Central memory CD8-positive, alpha-beta T cell (primary cell): ENCODE results near the gene LRRC70.
"Not testable (repeated sequence)": the region's sequence is repeated elsewhere in the genome, so short reads cannot be mapped to it uniquely, and the experiment has no call there.

ENCODE experiments used
- ATAC-seq: fragments of 150-1000 bp; cut with Tn5 transposase; replicated peaks from 2 replicates; pipeline ENCODE4 v1.10.0; 2022; ENCODE audit warnings: mild to moderate bottlenecking, moderate FRiP score, moderate number of reproducible peaks; ENCODE audit not compliant: poor library complexity, severe bottlenecking; ENCODE audit errors: extremely low read depth
- DNase-seq, 2 donors: peaks; one replicate each; pipeline ENCODE4 v3.0.0; 2021; ENCODE audit warnings: low spot score in 2 of 2
- H3K27ac Mint-ChIP-seq: one replicate; pipeline ENCODE4 v1.8.0; 2022; ENCODE audit warnings: low read depth, mild to moderate bottlenecking, moderate library complexity, mixed read lengths
- H3K27me3 Mint-ChIP-seq: one replicate; pipeline ENCODE4 v1.8.0; 2022; ENCODE audit warnings: mixed read lengths
- H3K36me3 Mint-ChIP-seq: one replicate; pipeline ENCODE4 v1.8.0; 2022; ENCODE audit warnings: mild to moderate bottlenecking, moderate library complexity, mixed read lengths; ENCODE audit not compliant: insufficient read depth
- H3K4me1 Mint-ChIP-seq: one replicate; pipeline ENCODE4 v1.8.0; 2022; ENCODE audit warnings: mixed read lengths
- H3K4me3 Mint-ChIP-seq: one replicate; pipeline ENCODE4 v1.8.0; 2022; ENCODE audit warnings: mild to moderate bottlenecking, moderate library complexity, mixed read lengths
- H3K9me3 Mint-ChIP-seq: one replicate; pipeline ENCODE4 v1.8.0; 2022; ENCODE audit warnings: mixed read lengths

Gene LRRC70

GRCh38 chr5:62620761-62621160 lies 42.1 kb downstream of the LRRC70 start:
- peaks cover 2% of the 10 kb centered on the region for H3K36me3 Mint-ChIP-seq
- H3K27ac Mint-ChIP-seq, result no peak overlapping the region
- ATAC-seq, result no peak
- DNase-seq, result no peak
- H3K4me3 Mint-ChIP-seq, result no peak overlapping the region
- no peaks in the 10 kb centered on the region for H3K4me1 Mint-ChIP-seq
- no peaks in the 10 kb centered on the region for H3K27me3 Mint-ChIP-seq
- H3K9me3 Mint-ChIP-seq, result no peaks in the 10 kb centered on the region

- H3K4me1 Mint-ChIP-seq, result no peaks in the 10 kb centered on the region
These were observed 42.7 kb downstream of the LRRC70 start for GRCh38 chr5:62621280-62621679.

GRCh38 chr5:62623271-62623670 lies 44.7 kb downstream of the LRRC70 start:
- peaks cover 5% of the 10 kb centered on the region for H3K36me3 Mint-ChIP-seq
- no peak overlapping the region for H3K27ac Mint-ChIP-seq
- DNase-seq (no peak), ATAC-seq (no peak)
- H3K4me1 Mint-ChIP-seq, result no peaks in the 10 kb centered on the region
- no peaks in the 10 kb centered on the region for H3K27me3 Mint-ChIP-seq
- no peaks in the 10 kb centered on the region for H3K9me3 Mint-ChIP-seq
- H3K4me3 Mint-ChIP-seq, result no peak overlapping the region

More at GRCh38 chr5:62621280-62621679, 42.7 kb downstream of the LRRC70 start:
- ATAC-seq, result no peak
- DNase-seq, result no peak
- H3K27me3 Mint-ChIP-seq, result no peaks in the 10 kb centered on the region
- no peaks in the 10 kb centered on the region for H3K9me3 Mint-ChIP-seq
- H3K4me3 Mint-ChIP-seq, result no peak overlapping the region
- H3K36me3 Mint-ChIP-seq, result peaks cover 4% of the 10 kb centered on the region
- no peak overlapping the region for H3K27ac Mint-ChIP-seq

GRCh38 chr5:62624436-62624835 lies 45.8 kb downstream of the LRRC70 start:
- H3K9me3 Mint-ChIP-seq, ATAC-seq, DNase-seq, H3K4me1 Mint-ChIP-seq, H3K27me3 Mint-ChIP-seq, H3K27ac Mint-ChIP-seq, H3K4me3 Mint-ChIP-seq, H3K36me3 Mint-ChIP-seq: not testable (repeated sequence)

GRCh38 chr5:62626534-62626933 lies 47.9 kb downstream of the LRRC70 start:
- Mint-ChIP-seq H3K4me1 (no peaks in the 10 kb centered on the region), H3K27me3 (no peaks in the 10 kb centered on the region), H3K27ac (no peak overlapping the region), H3K36me3 (peaks cover 4% of the 10 kb centered on the region), H3K9me3 (no peaks in the 10 kb centered on the region), H3K4me3 (no peak overlapping the region)
- ATAC-seq (no peak), DNase-seq (no peak)

- ATAC-seq, result no peak
- H3K9me3 Mint-ChIP-seq, result no peaks in the 10 kb centered on the region
These were observed 48.5 kb downstream of the LRRC70 start for GRCh38 chr5:62627121-62627520.

GRCh38 chr5:62627901-62628300 lies 49.3 kb downstream of the LRRC70 start:
- no peak overlapping the region for H3K4me3 Mint-ChIP-seq
- H3K4me1 Mint-ChIP-seq, result no peaks in the 10 kb centered on the region
- H3K27me3 Mint-ChIP-seq, result no peaks in the 10 kb centered on the region
- ATAC-seq (no peak), DNase-seq (no peak)
- no peaks in the 10 kb centered on the region for H3K9me3 Mint-ChIP-seq
- H3K36me3 Mint-ChIP-seq, result peaks cover 4% of the 10 kb centered on the region
- no peak overlapping the region for H3K27ac Mint-ChIP-seq

More at GRCh38 chr5:62627121-62627520, 48.5 kb downstream of the LRRC70 start:
- Mint-ChIP-seq H3K27ac (no peak overlapping the region), H3K27me3 (no peaks in the 10 kb centered on the region), H3K4me3 (no peak overlapping the region), H3K36me3 (peaks cover 4% of the 10 kb centered on the region), H3K4me1 (no peaks in the 10 kb centered on the region)
- no peak for DNase-seq
